Measurements from ENCODE around the gene KCNG4.

GRCh38 chr16:84253173-84253572, 13.4 kb upstream of the KCNG4 start:
- TF ChIP-seq EZH2 (IDR thresholded peaks at IDR 0.05; ENCODE audit: low read length, missing control alignments), result no peak
- no peak for TF ChIP-seq CTCF (conservative IDR thresholded peaks at IDR 0.05 in 1 of 2, IDR thresholded peaks at IDR 0.05 in 1 of 2; ENCODE audit: low read depth in 1 of 2, low read length in 2 of 2)

Measured in fibroblast of lung (primary cell).